HG02642 (cell line): ENCODE data around the gene KIFC3.
"Not testable (repeated sequence)": the region's sequence is repeated elsewhere in the genome, so short reads cannot be mapped to it uniquely, and the experiment has no call there.

Experiments
- ATAC-seq: cut with Tn5 transposase; IDR thresholded peaks from one replicate; pipeline ENCODE4 v1.9.1; 2021; ENCODE audit warnings: mild to moderate bottlenecking; ENCODE audit not compliant: unreplicated experiment, poor library complexity

Gene KIFC3

GRCh38 chr16:57791195-57791892 is 10.9 kb downstream of the KIFC3 start:
- ATAC-seq, result no peak

DNA sequence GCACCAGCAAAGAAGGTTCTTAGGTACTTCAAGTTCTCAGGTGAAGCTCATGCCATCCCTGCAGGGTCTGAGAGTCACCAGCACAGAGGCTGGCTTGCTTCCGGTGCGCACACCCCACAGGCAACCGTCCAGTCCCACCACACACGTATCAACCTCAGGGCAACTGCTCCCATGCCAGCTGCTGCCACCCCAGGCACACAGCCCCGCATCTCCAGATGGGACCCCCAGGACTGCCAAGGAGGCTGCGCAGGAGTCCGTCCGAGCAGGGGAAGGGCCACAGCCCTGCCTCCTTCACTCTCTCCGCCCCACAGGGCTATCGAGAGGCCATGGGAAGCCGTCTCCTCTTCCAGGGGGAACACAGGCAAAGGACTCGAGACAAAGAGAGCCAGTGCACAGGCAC is 13.3 kb downstream of the KIFC3 start:
- no peak for ATAC-seq

DNA sequence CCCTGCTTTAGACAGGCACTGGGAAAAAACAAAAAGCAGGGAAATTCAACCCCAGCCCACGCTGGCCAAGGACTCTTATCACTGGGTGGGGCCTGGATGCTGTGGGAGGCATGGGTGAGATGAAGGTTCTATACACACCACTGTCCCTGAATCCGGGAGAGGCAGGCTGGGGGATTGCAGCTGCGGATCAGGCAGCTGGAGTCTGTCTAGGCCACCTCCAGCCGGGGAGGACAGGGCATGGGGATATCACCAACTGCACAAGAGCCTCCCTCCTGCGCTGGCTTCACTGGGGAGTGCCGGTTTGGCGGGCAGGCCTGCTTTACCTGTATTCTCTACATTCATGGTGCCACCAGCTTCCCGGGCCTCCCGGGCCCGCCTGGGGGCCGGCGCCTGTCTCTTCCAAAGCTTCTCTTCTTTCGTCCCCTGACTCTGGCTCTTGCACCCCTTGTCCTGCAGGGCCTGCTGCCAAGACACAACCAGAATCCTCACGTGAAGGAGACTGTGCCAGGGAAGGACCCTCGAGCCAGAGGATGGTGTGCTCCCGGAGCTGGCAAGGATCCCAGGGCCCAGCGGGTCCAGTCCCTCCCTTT is 13.9 kb downstream of the KIFC3 start:
- ATAC-seq, result no peak

- no peak for ATAC-seq
Observed at GRCh38 chr16:57787519-57787905, 14.8 kb downstream of the KIFC3 start.

GRCh38 chr16:57786632-57787518 is 15.4 kb downstream of the KIFC3 start:
- ATAC-seq, result no peak

GRCh38 chr16:57785924-57786323 is 16.4 kb downstream of the KIFC3 start:
- no peak for ATAC-seq

DNA sequence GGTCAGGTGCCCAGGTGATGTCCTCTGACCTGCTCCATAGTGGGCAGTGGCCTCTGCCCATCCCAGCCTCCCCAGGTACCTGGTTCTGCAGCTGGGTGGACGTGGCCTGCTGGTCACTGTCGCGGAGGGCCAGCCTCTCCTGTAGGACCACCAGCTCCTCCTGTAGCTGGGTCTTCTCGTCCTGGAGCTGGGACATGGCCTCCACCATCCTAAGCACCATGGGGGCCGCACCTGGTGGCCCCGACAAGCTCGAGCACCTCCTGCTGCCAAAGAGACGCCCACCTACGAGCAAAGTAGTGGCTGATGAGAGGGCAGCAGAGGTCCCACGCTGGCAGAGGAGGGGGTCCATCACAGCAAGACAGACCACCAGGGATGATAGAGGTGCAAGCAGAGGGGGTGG is 16.9 kb downstream of the KIFC3 start:
- no peak for ATAC-seq

GRCh38 chr16:57784334-57784733 is 18.0 kb downstream of the KIFC3 start:
- ATAC-seq, result no peak

DNA sequence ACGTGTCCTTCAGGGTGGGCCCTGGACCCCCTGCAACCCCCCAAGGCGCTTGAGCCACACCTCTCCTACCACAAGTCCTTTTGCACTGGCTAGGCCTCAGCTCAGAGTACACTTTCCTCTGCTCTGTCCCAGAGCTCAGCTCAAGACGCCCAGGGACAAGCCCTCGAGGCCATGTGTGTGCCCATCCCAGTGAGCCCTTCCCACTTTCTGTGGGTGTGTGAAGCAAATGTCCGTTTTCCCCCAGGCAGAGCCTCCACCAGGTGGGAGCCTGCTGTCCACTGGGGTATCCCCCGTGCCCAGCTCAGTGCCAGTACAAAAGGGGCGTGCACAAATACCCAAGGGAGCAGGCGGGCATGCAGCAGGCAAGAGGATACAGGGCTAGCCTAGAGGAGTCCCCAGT is 18.4 kb downstream of the KIFC3 start:
- ATAC-seq, result no peak

DNA sequence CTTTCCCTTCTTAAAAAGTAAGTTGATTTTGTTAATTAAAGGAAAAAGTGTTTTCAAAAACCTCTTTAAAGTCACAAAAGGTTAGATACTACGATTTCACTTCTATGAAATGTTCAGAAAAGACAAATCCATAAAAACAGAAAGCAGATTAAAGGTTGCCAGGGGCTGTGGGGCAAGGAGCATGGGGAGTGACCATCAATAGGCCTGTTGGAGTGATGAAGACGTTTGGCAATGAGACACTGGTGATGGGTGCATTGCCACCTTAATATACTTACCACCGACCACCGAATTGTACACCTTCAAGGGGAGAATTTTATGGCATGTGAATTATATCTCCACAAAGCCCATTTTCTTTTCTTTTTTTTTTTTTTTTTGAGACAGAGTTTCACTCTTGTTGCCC is 19.2 kb downstream of the KIFC3 start:
- no peak for ATAC-seq

GRCh38 chr16:57782607-57783055 is 19.7 kb downstream of the KIFC3 start:
- ATAC-seq, result not testable (repeated sequence)

DNA sequence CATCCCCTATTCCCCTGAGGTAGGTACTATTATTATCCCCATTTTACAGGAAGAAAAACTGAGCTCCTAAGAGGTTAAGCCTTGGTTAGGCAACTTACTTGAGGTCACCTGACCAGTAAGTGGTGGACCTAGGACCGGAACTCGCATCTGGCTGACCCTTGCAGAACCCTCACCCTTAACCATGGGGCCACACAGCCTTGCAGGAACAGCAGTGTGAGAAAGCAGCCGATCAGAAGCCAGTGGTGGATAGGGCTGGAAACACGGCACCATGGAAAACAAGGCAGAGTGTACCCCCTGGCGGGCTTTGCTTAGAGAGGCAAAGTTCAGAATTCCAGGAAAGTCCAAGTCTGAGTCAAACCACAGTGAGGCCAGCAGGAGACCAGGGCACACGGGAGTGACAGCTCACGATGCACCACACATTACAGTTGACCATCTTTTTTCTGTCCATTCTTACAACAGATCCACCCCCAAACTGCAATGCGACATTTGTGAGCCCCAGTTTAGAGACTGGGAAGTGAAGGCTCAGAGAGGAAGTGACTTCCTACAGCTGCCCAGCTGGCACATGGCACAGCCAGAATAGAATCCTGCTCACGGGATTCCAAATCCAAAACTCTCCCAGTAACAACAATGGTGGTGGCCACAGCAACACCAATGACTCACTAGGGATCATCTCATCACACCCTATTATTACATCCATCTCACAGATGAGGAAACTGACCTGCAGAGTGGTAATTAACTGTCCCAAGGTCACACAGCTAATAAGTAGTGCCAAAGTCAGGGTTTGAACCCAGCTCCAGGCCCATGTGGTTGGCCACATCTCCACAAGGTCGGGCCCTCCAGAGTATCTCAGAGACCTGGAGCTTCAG is 20.3 kb downstream of the KIFC3 start:
- ATAC-seq, result no peak

DNA sequence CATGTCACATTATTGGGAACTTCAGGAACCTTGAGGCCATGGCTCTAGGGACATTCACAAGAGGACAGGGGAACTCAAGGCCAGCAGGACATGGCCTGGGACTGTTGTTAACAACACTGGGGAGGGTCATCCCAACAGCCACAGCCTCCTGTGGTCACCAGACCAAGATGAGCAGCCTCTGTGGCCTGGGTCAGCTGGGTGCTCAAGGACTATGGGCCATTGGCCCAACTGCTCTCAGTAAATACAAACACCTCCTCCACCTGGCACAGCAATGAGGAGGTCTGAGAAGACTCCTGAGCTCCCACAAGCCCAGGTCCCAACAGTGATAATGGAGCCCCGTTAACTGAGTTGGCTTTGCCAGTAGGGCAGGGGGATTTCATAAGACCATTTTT is 20.9 kb downstream of the KIFC3 start:
- ATAC-seq, result no peak

GRCh38 chr16:57779836-57780235 is 22.5 kb downstream of the KIFC3 start:
- not testable (repeated sequence) for ATAC-seq

DNA sequence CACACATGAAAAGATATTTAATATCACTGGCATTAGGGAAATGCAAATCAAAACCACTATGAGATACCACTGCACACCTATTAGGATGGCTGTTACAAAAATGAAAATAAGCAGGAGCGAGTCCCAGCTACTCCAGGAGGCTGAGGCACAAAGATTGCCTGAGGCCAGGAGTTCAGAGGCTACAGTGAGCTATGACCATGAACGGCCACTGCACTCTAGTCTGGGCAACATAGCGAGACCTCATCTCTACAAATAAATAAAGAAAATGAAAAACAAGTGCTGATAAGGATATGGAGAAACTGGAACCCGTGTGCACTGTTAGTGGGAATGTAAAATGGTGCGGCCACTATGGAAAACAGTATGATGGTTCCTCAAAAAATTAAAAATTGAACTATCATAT is 23.6 kb downstream of the KIFC3 start:
- no peak for ATAC-seq

DNA sequence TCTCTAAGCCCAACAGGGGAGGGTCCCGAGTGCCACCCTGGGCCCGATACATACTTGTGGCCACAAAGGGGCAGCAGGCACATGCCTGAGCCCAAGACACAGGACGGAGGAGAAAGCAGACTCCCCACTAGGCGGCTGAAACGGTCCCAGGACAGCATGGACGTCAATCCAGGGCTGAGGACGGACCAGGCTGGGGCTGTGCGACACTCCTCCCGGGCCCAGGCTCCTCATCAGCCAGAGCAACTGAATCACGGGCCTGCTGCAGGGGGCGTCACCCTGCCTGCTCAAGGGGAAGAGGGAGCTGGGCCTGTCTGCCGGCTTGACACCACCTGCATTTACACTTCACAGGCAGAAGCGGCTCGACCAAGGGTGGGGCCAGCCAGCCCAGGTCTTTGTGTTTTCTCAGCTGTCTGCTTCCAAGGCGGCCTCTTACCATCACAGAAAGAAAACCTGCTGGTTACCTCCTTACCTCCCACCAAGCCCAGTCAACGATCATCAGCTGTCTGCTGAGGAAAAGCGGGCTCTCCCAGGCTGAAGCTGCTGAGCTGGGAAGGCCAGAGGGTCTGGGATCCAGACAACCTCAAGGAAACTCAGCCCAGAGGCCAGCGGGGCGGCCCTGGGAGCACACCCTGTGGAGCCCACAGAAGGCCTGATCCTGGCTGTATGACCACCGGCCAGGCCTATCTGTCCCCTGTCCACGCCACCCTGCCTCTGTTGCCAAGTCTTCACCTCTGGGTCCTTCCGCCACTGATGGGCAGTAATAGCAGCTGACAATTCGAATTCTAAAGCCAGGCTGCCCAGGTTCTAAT is 26.4 kb downstream of the KIFC3 start:
- ATAC-seq, result no peak

DNA sequence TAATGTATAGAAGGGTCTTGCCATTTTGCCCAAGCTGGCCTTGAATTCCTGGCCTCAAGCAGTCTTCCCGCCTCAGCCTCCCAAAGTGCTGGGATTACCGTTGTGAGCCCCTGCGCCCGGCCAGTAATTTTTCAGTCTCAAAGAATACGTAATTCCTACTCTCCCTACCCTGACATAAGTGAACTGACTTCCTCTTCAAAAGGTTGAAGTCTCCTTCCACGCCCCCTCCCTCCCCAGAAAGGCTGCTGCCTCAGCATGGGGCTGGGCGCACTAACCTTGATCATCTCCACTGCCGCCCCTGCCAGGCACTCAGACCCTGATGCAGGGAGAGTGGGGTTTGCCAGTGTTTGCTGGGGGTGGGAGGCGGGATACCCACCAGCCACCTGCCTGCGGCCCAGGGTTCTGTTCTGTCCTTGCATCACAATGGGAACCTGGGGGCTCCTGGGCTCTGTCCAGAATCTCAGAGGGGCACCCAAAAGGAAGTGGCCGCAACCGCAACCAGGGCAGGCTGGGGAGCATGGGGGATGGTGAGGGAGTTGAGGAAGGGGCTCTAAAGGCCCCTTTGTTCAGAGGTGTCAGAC is 27.5 kb downstream of the KIFC3 start:
- no peak for ATAC-seq

DNA sequence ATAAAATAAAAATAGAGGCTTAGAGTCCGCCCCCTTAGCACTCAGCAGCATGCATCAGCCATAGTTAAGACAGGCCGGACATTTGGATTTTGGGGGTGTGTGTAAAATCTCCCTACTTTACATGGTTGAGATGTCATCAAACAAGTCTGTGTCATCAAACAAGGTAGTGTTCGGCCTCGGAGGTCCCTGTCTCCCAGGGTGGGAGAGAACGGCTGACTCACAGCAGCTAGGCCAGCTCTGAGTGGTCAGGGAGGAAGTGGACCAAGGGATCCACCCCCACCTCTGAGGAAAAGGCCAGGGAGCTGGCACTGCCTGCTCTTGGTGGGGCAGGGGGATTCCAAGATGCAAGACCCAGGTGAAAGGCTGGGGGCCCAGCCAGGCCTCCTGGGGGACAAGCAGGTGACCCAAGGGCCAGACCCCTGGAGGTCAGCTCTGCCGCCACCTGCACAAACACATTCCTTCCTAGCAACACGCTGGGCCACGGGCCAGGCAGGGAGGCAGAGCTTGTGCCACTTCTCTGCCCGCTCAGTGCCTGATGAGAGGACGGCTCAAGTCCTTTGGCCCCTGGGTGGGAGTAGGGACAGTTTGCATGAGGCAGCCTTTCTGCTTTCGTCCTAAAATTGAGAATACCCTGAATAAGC is 28.5 kb downstream of the KIFC3 start:
- ATAC-seq, result no peak

DNA sequence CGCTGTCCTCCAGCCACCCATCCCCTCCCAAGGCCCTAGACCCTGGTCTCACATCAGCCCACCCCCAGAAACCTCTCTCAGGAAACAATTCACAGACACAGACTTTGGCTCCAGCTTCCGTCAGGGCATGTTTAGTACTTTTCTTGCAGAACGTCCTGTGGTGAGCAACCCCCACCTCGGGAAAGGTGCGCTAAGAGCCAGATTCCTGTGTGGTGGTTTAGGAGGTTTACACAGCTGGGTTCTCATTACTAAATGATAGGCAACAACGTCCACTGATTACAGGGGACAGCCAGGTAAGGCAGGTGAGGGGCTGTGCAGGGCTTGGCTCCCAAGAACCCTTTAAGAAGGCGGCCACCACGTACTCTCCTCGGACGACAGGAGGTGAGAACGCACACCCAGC is 29.3 kb downstream of the KIFC3 start:
- ATAC-seq, result no peak
